OCI-M2 (cell line): ENCODE data around the gene NFATC3.

Source experiments
- DNase-seq: peaks from one replicate; lab custom pipeline; 2025; ENCODE audit not compliant: unreplicated experiment; lab: John Stamatoyannopoulos, UW

Gene NFATC3

GRCh38 chr16:68228652-68229051, 143.5 kb downstream of the NFATC3 start:
- DNase-seq, result no peak

- no peak for DNase-seq
Measured at GRCh38 chr16:68229431-68230175, 144.4 kb downstream of the NFATC3 start.

GRCh38 chr16:68230176-68230571, 145.0 kb downstream of the NFATC3 start:
- DNase-seq, result no peak

- DNase-seq, result no peak
Measured at GRCh38 chr16:68230956-68231355, 145.8 kb downstream of the NFATC3 start.

GRCh38 chr16:68231384-68232136, 146.4 kb downstream of the NFATC3 start:
- DNase-seq, result no peak

DNA sequence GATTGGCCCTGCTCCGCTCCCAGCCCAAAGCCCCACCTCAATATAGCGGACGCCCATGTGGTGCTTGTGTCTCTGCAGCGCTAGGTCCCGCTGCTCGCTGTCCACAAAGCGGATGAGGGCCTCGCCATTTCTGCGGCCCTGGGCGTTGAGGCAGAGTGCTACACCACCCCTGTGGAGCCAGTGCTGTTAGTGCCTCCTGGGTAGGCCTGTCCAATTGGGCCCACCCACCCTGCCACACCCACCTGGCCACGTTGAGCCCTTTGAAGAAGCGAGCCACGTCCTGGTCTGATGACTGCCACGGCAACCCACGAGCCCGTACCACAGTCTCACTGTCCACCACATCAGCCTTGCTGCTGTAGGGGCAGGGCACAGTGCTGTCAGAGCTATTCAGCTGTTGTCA, 147.2 kb downstream of the NFATC3 start:
- no peak for DNase-seq

DNA sequence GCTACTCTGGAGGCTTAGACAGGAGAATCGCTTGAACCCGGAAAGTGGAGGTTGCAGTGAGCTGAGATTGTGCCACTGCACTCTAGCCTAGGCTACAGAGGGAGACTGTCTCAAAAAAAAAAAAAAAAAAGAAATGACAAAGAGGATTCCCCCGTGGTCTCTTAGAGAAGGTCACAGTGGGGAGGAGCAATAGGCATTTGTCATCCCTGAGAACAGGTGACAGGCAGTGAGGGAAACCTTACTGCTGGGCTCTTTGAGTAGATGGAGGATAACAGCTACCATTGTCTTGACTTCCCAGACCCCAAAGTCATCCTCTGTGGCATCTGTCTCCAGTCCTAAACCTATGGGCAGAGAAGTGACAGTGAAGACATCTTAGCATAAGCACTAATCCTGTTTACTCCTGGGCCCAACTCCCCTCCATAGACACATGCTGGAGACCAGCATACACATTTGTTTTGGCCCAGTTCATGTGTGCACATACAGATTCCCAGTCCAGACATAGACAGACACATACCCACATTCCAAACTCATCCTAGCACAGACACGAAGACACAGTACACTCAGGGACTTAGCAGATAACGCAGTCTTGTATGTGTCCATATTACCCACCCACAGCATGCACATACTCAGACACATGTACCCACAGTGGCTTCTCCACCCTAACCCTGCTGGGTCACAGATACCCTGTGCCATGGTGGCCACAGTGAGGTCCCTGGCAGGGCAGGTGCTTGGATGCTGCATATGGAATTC, 148.1 kb downstream of the NFATC3 start:
- DNase-seq, result no peak

DNA sequence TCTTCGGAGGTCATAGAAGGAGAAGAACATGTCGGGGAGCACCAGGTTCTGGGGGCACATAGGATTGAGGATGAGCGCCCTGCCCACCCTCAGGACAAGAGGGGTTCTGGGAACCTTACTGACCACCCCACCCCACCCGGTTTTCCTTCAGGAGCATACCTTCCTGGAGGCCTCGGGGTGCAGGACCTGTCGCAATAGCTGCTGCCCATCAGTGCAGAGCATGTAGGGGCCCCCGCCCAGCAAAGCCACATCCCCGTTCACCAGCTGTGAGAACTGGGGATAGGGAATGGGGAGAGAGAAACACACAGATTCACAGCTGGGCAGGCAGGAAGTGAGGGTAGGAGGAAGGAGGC, 148.6 kb downstream of the NFATC3 start:
- DNase-seq, result no peak

GRCh38 chr16:68234188-68235107, 149.3 kb downstream of the NFATC3 start:
- DNase-seq, result no peak

GRCh38 chr16:68235108-68235886, 150.1 kb downstream of the NFATC3 start:
- no peak for DNase-seq

DNA sequence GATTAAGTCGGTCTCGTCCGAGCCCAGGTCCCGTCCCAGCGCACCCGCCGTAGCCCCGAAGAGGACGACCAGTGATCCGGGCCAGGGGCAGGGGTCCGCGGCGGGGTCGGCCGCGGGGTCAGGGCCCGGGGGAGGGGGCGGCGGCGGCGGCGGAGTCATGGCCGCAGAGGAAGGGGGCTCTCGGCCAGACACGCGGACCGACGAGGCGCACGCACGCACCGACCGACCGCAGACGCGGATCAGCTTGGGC, 150.6 kb downstream of the NFATC3 start, which contains the start of gene ESRP2:
TSS of gene ESRP2 (minus strand) at position 241 of the 250 bp plus-strand sequence. CDS start at position 159, 82 bp downstream.
- no peak for DNase-seq

DNA sequence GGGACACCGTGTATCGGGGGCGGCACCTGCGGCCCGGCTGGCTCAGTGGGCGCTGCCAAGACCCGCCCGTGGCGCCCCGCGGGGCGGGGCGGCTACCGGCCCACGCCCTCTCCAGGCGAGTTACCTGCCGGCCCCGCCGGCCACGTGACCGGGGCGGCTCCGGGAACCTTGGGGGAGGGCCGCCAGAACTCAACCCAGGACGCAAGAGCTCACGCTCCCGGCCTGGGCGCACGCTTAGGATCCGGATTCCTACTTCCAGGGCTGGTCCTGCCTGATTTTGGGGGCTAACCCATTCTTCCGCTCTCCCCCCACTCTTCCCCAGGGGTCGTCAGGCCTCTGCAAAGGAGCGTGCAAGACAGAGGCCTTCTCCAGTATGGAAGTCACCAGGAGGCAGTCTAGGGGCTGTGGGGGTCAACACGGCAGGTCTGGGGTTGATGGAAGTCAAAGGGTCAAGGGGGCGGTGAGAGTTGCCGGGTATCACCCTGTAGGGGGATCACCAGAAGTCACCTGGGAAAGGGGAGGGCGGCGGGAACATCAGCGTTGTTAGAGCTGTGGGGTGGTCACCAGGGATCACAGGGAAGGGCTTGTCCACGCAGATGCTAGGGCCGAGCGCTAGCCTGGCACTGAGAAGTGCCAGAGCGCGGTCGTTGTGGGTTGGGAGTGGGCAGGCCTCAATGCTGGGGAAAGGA, 151.1 kb downstream of the NFATC3 start:
- DNase-seq, result no peak

- DNase-seq, result no peak
Measured at GRCh38 chr16:68236826-68237242, 151.7 kb downstream of the NFATC3 start.

DNA sequence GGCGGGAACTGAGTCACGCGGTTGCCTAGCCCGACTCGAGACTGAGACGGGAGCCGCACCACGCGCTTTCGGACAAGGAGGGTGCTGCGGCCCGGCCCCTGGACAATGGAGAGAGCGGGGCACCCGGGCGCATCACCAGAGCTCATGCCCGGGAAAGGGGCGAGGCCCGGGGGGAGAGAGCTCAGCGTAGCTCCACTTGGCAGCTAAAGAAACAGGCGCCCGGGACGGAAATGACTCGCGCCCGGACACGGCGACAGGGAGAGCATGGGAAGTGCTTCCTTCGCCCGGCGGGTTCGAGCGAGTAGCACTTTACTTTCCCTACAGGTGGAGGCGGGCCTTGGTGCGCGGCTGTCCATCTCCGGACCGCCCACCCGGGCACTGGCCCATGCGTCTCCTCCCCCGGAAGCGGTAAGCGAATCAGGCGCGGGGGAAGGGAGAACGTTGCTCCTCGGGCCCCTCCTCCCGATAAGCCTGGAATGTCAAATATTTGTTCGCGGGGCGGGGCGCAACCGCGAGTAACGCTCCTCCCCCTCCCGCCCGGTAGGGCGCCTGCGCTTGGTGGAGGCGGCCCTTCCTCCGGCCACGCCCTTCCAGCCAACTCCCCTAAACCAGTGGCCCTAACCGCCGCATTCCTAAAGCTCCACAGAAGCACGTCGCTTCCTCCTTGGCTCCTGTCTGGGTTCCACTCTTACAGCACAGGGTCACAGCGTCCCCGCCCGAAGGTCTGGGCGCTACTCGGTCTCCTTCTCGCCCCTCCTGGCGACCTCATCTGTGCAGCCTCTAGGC, 152.3 kb downstream of the NFATC3 start:
- peak; percentile 84 for DNase-seq

GRCh38 chr16:68238029-68238345, 152.8 kb downstream of the NFATC3 start:
- DNase-seq, result no peak

GRCh38 chr16:68242085-68242484, 156.9 kb downstream of the NFATC3 start:
- DNase-seq, result no peak

GRCh38 chr16:68242926-68243858, 158.0 kb downstream of the NFATC3 start:
- DNase-seq, result no peak

DNA sequence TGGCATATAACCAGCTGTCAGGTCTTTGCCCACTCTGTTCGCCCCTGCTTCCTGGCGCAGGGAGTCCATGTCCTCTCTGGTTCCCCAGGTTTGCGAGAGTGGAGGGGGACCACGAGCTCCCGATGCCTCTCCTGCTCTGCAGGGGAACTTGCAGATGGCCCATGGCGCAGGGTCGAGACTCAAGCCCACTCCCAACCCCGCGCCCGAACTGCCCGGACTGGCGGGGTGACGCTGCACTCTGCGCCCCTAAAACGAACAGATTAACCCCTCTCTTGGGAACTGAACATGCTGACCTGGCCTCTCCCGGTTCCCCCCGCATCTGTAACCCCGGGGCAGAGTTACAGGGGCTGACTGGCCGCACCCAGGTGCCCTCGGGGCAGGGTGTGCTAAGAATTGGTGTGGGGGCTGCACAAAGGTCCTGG, 159.3 kb downstream of the NFATC3 start:
- DNase-seq, result no peak
